GM13976 (cell line): ENCODE results near the gene OR2AJ1.

Experiments used
- DNase-seq: peaks from one replicate; pipeline ENCODE4 v3.0.0; 2012; ENCODE audit warnings: low spot score
- CTCF ChIP-seq: IDR thresholded peaks from 2 replicates; pipeline ENCODE4 v1.5.1; 2012; ENCODE audit warnings: borderline replicate concordance, mild to moderate bottlenecking; ENCODE audit not compliant: insufficient read depth; ENCODE audit errors: extremely low read depth, missing control alignments, control extremely low read depth
- in situ Hi-C: fragments of 300-500 bp; cut with MboI; formaldehyde crosslinking; loops from one replicate; pipeline ENCODE4 v1.12.0; 2022; ENCODE audit warnings: low sequenced_read_pairs, mixed read lengths, inconsistent platforms; ENCODE audit not compliant: unreplicated experiment

The OR2AJ1 gene

GRCh38 chr1:247953408-247953807, 28.7 kb downstream of the OR2AJ1 start:
- no peak for DNase-seq
- no peak for TF ChIP-seq CTCF
- in situ Hi-C loops, result no loop called here

GRCh38 chr1:247961791-247962190, 37.1 kb downstream of the OR2AJ1 start:
- DNase-seq, result no peak
- no peak for TF ChIP-seq CTCF
- in situ Hi-C loops, result no loop called here

- TF ChIP-seq CTCF, result no peak
- no peak for DNase-seq
- in situ Hi-C loops, result no loop called here
Measured at GRCh38 chr1:247962911-247963588, 38.4 kb downstream of the OR2AJ1 start.

- DNase-seq, result no peak
- in situ Hi-C loops, result no loop called here
- no peak for TF ChIP-seq CTCF
Measured at GRCh38 chr1:247964933-247965332, 40.2 kb downstream of the OR2AJ1 start, which contains the start of gene OR2AK2. TSS of gene OR2AK2 (plus strand) at chr1:247965233. CDS start at chr1:247965377, 144 bp downstream.

GRCh38 chr1:247966532-247967204, 42.0 kb downstream of the OR2AJ1 start:
- in situ Hi-C loops, result no loop called here
- no peak for DNase-seq
- no peak for TF ChIP-seq CTCF
